Left ventricle myocardium inferior (tissue), 1 donor: ENCODE measurements around the gene TECTB. TPM values are rescaled to one million over a fixed set of nuclear protein-coding genes. Genes with fewer than 3 reads are reported as not detected.

Experiments
- DNase-seq: peaks from one replicate; pipeline ENCODE4 v3.0.0-alpha.2; 2020
- H3K27ac ChIP-seq: fragments of 200-600 bp; replicated peaks from 2 replicates; pipeline ENCODE4 v1.8.0; 2021
- H3K27me3 ChIP-seq: fragments of 200-600 bp; 2 replicates; pipeline ENCODE4 v1.8.0; 2021; ENCODE audit warnings: low read depth
- H3K36me3 ChIP-seq: fragments of 200-600 bp; 2 replicates; pipeline ENCODE4 v1.8.0; 2021
- H3K4me1 ChIP-seq: fragments of 200-600 bp; 2 replicates; pipeline ENCODE4 v1.8.0; 2021
- H3K4me3 ChIP-seq: fragments of 200-600 bp; 2 replicates; pipeline ENCODE4 v1.8.0; 2021; ENCODE audit warnings: mild to moderate bottlenecking, moderate library complexity
- H3K9me3 ChIP-seq: fragments of 200-600 bp; replicated peaks from 2 replicates; pipeline ENCODE4 v1.8.0; 2021
- CTCF ChIP-seq: fragments of 200-600 bp; IDR thresholded peaks from 2 replicates; pipeline ENCODE4 v1.8.0; 2021; ENCODE audit warnings: antibody characterized with exemption, mild to moderate bottlenecking, borderline replicate concordance
- intact Hi-C: fragments of 100-400 bp; cut with micrococcal nuclease; formaldehyde crosslinking; loops from one replicate; pipeline ENCODE4 v1.11.0; 2022
- total RNA-seq: library from RNA; stranded (reverse); fragmentation: NEBNext Ultra II Directional; extraction: Animal tissue kit (Norgen Biotek cat#: 25700); gene quantifications from one replicate; pipeline ENCODE4 v1.2.1, GENCODE V29; 2021
- donor health status: DM: no; HTN: yes; CAD: no; lungs with severe emphysema.

Gene TECTB
- total RNA-seq, 1 donor from 2014 or later, result not detected

DNA sequence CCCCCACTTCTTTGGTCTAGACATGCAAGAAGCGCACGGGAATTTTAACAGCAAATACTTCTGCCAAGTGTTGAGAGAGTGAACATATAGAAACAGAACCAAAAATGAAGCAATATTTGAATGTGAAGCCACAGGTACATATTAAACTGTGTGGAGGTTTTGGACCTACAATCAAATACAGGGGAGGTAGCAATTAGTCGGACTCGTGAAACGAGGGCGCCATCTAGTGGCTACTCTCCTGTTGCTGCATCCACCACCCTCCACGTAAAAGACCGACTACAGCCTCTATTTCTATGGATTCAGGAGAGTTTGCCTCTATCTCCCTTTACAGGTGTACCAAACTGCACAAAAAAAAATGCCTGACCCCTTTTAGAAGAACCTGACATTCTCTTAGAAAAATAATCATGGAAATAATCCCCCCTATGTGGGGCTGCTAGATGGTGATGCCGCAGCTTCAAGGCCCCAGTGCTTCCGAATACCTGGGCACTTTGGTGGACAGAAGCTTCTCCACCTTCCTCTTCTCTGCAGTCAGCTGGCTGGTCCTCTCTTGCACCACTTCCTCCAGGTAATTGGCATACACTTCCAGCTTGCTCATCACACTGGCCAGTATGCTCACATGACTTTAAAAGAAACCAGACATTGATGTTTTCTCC, 31.7 kb downstream of the TECTB start:
- TF ChIP-seq CTCF, result peak; percentile 94
- H3K27ac ChIP-seq, result no peak overlapping the region
- intact Hi-C loops, result loop anchor here (10.0 kb wide), 1 partner anchor 130 kb away; the partner anchor contains the start of gene GPAM
- peaks cover 9% of the 10 kb centered on the region for H3K27me3 ChIP-seq
- H3K36me3 ChIP-seq, result no peaks in the 10 kb centered on the region
- DNase-seq, result peak; percentile 70
- H3K4me1 ChIP-seq, result no peaks in the 10 kb centered on the region
- no peaks in the 10 kb centered on the region for H3K9me3 ChIP-seq
- H3K4me3 ChIP-seq, result no peak overlapping the region

GRCh38 chr10:112327678-112328077, 44.5 kb downstream of the TECTB start:
- H3K9me3 ChIP-seq, result no peaks in the 10 kb centered on the region
- no peak for TF ChIP-seq CTCF
- no peak overlapping the region for H3K27ac ChIP-seq
- DNase-seq, result no peak
- intact Hi-C loops, result no loop called here
- no peaks in the 10 kb centered on the region for H3K36me3 ChIP-seq
- no peak overlapping the region for H3K4me3 ChIP-seq
- H3K4me1 ChIP-seq, result no peaks in the 10 kb centered on the region
- H3K27me3 ChIP-seq, result no peaks in the 10 kb centered on the region

DNA sequence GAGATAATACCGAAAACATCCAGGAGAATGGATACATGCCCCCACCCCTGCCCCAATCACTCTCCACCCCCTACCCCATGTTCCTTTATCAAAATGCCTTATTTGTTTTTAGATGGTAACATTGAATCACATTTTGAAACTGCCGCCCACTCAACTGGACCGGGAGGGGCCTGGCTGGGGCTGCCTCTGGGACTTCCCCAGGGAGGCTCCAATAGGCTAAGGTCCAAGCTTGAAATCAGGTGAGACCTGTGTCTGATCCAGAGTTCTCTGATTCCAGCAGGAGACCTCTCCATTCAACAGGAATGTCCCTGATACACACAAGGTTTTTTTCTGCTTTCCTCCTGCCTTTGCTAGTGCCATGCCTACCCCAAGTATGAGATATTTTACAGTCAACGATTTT, 47.0 kb downstream of the TECTB start:
- H3K27ac ChIP-seq, result no peak overlapping the region
- DNase-seq, result no peak
- no peaks in the 10 kb centered on the region for H3K4me1 ChIP-seq
- H3K9me3 ChIP-seq, result no peaks in the 10 kb centered on the region
- no peaks in the 10 kb centered on the region for H3K36me3 ChIP-seq
- intact Hi-C loops, result no loop called here
- TF ChIP-seq CTCF, result no peak
- no peaks in the 10 kb centered on the region for H3K27me3 ChIP-seq
- H3K4me3 ChIP-seq, result no peak overlapping the region

- Histone ChIP-seq H3K4me3 (no peak overlapping the region), H3K36me3 (no peaks in the 10 kb centered on the region), H3K27me3 (no peaks in the 10 kb centered on the region), H3K4me1 (no peaks in the 10 kb centered on the region), H3K9me3 (no peaks in the 10 kb centered on the region), H3K27ac (no peak overlapping the region)
- no peak for DNase-seq
- intact Hi-C loops, result no loop called here
- no peak for TF ChIP-seq CTCF
Observed at GRCh38 chr10:112330607-112331160, 47.5 kb downstream of the TECTB start.

- Histone ChIP-seq H3K27ac (no peak overlapping the region), H3K27me3 (no peaks in the 10 kb centered on the region), H3K36me3 (no peaks in the 10 kb centered on the region), H3K4me3 (no peak overlapping the region), H3K9me3 (no peaks in the 10 kb centered on the region), H3K4me1 (no peaks in the 10 kb centered on the region)
- no peak for TF ChIP-seq CTCF
- intact Hi-C loops, result no loop called here
- DNase-seq, result no peak
Observed at GRCh38 chr10:112332022-112332421, 48.8 kb downstream of the TECTB start.
